Urothelium cell line (cell line): ENCODE data around the gene DKC1.

ENCODE experiments used
- DNase-seq: peaks from one replicate; pipeline ENCODE4 v3.0.0; 2011; ENCODE audit warnings: low spot score, mixed read lengths
- FAIRE-seq: peaks from 2 replicates; lab custom pipeline; 2011; peaks lifted over from hg19 to GRCh38; lab: Jason Lieb, UNC

The DKC1 gene

GRCh38 chrX:154784149-154784995 is 21.7 kb downstream of the DKC1 start:
- no peak for DNase-seq
- no peak for FAIRE-seq

DNA sequence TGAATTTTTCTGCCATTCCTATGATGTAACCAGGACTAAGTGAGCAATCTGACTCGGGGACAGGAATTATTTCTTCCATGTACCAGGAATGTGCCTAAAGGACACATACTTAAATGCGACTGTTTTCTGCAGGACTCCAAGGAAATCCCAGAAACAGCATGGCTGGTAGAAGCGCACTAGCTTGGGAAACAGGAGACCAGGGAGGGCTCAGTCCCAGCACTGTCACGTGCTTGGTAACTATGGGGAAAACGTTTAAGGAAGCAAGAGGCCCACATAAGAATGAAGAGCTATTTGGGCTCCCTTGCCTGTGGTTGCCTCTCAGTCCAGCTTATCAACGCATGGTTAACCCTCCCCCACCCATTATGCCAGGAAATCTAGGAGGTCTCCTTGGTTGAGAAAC is 23.1 kb downstream of the DKC1 start:
- DNase-seq = no peak
- FAIRE-seq = no peak

DNA sequence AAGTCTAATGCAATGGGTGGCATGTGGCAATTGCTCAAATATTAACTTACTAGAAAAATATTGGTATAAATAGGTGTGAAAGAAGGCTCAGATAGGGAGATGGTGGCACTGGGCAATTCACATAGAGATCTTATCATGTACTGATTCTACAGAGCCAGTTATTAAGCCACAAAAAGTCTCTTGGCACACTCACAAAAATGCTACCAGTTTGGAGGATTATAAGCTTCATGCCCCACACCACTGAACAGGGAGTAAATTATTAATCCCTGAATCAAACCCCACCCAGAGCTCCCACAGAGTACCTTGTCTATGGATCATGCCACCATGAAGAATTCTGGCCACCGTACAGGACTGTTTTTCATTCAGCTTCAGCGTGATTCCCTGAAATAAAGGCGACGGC is 28.8 kb downstream of the DKC1 start:
- no peak for FAIRE-seq
- DNase-seq = no peak

- FAIRE-seq (no peak), DNase-seq (no peak)
Measured at GRCh38 chrX:154791939-154792338, 29.3 kb downstream of the DKC1 start.

DNA sequence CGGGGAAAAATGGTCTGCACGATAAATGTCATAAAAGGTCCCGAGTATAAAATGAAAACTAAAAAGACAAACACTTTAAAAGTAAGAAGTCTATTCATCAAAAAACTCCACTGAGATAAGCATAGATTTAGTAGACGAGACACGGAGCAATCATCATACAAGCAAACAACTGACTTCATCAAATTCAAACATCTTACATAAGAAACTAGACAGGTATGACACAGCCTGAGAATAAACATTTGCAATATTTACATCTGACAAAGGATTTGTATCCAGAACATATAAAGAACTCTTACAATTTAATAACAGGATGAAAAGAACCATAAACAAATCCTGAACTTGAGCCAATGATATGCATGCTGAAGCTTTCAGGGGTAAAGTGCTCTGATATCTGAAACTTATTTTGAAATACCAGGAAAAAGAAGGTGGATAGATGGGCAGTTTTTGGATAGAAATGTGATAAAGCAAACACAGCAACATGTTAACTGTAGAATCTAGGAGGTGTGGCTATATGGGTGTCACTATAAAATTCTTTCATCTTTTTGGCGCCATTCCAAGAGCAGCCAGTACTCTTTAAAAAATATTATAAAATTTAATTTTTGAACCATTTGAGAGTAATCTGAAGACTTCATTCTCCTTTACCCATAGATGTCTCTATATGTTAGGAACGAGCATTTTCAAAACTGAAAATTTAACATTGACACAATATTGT is 30.6 kb downstream of the DKC1 start:
- FAIRE-seq = no peak
- DNase-seq = no peak

DNA sequence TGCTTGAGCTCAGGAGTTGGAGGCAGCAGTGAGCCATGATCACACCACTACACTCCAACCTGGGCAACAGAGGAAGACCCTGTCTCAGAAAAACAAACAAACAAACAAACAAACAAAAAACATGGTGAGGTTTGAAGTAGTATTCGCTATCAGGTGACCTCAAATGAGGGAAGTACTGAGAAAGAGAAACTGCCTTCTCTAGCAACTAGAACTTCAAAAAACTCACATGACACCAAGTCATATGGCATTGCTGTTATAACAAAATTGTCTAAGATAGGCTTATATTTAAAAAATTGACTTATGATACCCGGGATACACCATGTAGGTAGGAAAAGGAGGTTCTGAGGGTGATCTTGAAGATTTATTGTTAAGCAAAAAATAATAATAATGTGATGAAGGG is 32.4 kb downstream of the DKC1 start:
- DNase-seq (no peak), FAIRE-seq (no peak)

- no peak for FAIRE-seq
Measured at GRCh38 chrX:154797006-154797405, 34.3 kb downstream of the DKC1 start.

GRCh38 chrX:154799556-154800348 is 37.1 kb downstream of the DKC1 start:
- FAIRE-seq (no peak), DNase-seq (peak; percentile 10)

More at GRCh38 chrX:154797006-154797405, 34.3 kb downstream of the DKC1 start:
- DNase-seq = peak; percentile 40

GRCh38 chrX:154800478-154801210 is 38.0 kb downstream of the DKC1 start:
- no peak for DNase-seq
- FAIRE-seq = no peak

GRCh38 chrX:154802947-154803346 is 40.3 kb downstream of the DKC1 start:
- FAIRE-seq (no peak), DNase-seq (no peak)

GRCh38 chrX:154804261-154804956 is 41.7 kb downstream of the DKC1 start:
- FAIRE-seq (no peak), DNase-seq (no peak)

GRCh38 chrX:154804957-154805695 is 42.5 kb downstream of the DKC1 start, which contains the start of gene MPP1:
MPP1 (minus strand) TSS chrX:154805485; CDS start chrX:154805373, 112 bp downstream.
- DNase-seq = peak; percentile 90
- FAIRE-seq = no peak

GRCh38 chrX:154805696-154806091 is 43.0 kb downstream of the DKC1 start:
- FAIRE-seq (no peak), DNase-seq (no peak)

GRCh38 chrX:154806837-154807501 is 44.3 kb downstream of the DKC1 start:
- DNase-seq = no peak
- FAIRE-seq = no peak

DNA sequence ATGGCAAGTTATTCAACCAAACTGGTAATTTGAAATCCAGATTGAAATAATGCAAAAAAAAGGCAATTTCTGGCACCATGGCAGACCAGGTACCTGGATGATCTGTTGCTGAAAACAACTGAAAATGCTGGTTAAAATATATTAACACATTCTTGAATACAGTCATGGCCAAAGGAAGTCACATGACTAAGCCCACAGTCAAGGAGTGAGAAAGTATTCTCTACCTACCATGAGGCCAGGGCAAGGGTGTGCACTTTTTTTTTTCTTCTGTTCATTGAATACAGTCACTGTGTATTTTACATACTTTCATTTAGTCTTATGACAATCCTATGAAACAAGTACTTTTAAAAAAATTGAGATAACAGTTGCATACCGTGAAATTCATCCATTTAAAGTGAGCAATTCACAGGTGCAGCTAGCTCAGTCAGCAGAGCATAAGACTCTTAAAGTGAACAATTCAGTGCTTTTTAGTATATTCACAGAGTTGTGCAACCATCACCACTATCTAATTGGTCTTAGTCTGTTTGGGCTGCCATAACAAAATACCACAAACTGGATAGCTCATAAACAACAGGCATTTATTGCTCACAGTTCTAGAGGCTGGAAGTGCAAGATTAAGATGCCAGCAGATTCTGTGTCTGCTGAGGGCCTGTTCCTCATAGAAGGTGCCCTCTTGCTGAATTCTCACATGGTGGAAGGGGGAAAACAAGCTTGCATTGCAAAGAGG is 47.4 kb downstream of the DKC1 start:
- FAIRE-seq = no peak
- DNase-seq = no peak

- no peak for DNase-seq
- no peak for FAIRE-seq
Measured at GRCh38 chrX:154812341-154813101, 49.9 kb downstream of the DKC1 start.

GRCh38 chrX:154813801-154814200 is 51.1 kb downstream of the DKC1 start:
- DNase-seq (no peak), FAIRE-seq (no peak)
